ENCODE measurements around the gene ANGPTL2.

The ANGPTL2 gene

DNA sequence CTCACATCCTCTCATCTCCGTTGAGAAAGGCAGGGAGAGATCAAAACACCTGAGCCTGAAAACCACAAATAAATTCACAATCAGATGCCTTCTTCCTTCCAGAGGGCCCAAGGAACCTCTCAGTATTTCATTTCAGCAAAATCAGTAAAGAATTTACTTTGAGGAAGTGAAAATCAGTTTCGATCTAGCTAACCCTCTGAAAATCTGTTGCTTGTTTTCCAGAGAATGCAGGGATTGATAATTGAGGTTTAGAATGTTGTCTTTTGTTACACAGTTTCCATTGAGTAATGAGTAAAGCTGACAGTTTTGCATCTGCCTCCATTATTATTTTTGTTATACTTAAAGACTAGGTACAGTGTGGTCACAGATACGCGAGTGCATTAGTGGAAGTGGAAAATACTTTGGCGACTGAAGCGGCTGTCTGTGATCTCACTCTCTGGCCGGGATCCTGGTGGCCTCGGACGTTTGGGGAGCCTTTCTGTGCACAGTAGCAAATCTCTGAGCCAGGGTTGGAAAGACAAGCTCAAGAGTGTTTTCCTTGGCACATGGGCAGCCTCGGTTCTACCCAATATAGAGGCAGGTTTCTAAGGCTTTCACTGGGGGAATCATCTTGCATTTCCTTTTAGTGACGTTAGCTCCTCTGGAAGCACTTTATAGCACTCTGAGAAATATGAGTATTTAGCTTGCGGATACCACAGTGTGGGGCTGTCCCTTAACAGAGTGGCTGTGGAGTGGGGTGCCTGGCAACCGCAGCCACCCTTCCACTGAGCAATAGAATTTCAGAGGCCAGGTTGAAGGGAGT lies 32.2 kb upstream of the ANGPTL2 start:
- peak; percentile 93 for DNase-seq (ENCODE audit: low read depth)

DNA sequence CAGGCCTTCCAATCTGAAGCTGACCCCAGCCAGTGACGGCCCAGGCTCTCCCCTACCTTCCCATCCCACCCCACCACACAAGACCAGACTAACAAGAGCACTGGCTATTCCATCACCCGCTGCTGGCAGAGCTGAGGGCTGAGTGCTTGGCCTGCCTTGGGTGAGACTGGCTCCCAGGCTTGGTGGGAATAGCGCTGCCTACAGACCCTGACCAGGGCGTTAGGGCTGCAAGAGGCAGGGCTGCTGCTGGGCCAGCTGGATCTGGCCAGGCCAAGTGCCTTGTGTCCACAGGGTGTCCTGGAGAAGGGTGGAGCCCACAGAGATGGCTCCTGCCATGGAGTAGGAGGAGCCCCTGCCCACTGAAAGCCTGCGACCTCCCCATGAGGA lies 31.6 kb upstream of the ANGPTL2 start:
- DNase-seq (ENCODE audit: low read depth): no peak

- DNase-seq (ENCODE audit: low read depth): no peak
Measured at GRCh38 chr9:127153501-127153900, 31.1 kb upstream of the ANGPTL2 start.

DNA sequence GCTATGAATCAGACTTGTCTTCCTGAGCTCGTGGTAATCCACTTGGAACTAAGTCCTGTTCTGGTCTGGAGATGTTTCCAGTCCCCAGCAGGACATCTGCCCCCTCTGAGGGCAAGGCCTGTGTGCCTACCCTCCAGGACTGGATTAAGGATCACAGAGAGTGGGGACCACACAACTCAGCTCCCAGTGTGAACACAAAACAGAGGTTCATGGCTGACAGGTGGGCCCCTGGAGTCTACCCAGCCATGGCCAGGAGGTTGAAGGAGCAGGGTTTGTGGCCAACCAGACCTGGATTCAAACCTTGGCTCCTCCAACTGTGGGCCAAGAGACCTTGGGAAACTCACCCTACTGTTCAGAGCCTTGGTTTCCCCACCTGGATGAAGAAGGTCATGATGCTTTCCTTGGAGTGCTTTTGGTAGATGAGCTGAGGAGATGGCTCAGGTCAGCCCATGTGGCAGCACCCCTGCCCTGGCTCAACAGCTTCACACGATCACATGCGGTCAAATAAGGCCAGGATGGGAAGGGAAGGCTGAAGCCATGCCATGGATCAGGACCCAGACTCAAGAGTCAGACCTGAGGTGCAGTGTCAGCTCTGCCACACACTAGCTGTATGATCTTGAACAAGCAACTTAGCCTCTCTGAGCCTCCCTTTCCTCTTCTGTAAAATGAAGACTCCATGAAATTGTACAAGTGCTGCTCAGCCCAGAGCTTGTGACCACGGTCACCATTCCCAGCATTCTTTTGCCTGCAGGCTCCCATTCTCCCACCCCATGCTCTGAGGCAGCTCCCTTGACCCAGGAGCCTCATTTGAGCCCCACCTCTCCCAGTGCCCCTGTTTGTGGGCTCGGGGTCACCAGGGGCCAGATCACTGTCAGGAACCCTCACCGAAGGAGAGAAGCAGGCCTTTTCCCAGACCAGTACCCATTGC lies 27.3 kb upstream of the ANGPTL2 start:
- peak; percentile 59 for DNase-seq (ENCODE audit: low read depth)

DNA sequence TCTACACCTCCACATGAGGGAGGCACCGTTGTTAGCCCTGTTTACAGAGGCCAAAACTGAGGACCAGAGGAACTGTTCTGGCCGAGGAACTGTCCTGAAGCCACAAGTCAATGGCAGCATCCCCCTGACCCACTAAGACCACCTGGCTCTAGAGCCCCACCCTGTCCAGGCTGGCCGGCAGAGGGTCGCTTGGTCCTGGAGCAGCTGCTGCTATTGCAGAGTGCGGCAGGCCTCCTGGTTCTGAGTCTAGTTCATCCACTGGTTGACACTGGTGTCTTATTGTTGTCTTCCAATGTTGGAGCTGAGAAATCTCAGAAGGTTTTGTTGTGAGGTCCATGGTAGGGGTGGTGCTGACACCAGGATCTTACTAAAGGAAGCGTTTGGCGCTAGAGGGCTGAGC lies 26.6 kb upstream of the ANGPTL2 start:
- no peak for DNase-seq (ENCODE audit: low read depth)

- DNase-seq (ENCODE audit: low read depth): no peak
Measured at GRCh38 chr9:127148014-127148413, 25.6 kb upstream of the ANGPTL2 start.

GRCh38 chr9:127147251-127147650 lies 24.8 kb upstream of the ANGPTL2 start:
- DNase-seq (ENCODE audit: low read depth): no peak

DNA sequence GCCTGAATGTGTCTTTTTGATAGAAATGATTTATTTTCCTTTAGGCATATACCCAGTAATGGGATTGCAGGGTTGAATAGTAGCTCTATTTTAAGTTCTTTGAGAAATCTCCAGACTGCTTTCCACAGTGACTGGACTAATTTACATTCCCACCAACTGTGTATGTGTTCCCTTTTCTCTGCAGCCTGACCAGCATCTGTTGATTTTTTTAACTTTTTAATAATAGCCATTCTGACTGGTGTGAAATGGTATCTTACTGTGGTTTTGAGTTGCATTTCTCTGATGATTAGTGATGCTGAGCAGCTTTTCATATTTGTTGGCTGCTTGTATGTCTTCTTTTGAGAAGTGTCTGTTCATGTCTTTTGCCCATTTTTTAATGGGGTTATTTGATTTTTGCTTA lies 24.4 kb upstream of the ANGPTL2 start:
- DNase-seq (ENCODE audit: low read depth): peak; percentile 65

DNA sequence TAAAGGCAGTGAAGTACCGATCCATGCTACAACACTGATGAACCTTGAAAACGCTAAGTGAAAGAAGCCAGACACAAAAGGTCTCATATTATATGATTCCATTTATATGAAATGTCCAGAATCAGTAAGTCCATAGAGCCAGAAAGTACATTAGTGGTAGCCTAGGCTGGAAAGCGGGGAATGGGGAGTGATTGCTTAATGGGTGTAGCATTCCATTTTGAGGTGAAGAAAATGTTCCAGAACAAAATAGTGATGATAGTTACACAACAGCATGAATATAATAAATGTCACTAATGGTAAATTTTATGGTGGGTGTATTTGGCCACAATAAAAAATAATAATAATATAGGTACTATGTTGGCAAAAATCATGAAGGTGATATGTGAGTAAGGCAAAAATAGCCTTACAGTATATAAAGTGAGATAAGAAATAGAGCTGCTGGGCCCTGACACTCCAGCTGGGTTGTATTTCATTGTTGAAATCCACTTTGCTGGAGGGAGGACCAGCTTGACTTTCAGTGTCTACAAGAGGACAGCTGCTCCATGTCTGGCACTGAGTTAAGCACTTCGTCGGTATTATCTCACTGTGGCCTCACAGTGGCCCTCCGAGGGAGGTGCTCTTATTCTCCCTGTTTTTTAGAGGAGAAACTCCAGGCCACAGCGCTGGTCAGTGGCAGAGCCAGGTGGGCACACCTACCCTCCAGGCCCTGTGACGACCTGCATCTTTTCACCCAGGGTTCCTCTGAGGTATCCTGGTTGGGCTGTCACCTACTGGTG lies 22.4 kb upstream of the ANGPTL2 start:
- DNase-seq (ENCODE audit: low read depth): no peak

GRCh38 chr9:127143920-127144465 lies 21.6 kb upstream of the ANGPTL2 start:
- no peak for DNase-seq (ENCODE audit: low read depth)

DNA sequence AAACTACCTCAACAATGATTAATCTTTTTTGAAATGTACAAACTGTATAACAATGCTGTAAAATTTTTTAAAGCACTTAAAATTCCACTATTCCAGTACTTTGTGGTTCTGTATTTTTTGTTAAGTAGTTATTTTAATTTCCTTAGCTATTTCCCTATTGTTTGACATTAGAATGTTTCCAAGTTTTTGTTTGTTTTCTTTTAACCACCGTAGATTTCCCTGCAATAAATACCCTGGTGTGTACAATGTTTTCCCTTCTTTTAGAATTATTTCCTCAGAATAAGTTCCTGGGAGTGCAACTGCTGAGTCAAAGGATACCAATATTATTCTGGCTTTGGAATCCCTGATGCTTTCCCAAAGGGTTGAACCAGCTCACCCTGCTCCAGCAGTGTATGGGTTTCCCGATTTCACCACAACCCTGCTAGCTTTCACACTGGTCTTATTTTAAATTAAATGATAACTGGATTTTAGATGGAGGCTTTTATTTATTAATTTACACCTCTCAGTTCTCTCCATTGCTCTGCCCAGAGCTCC lies 20.6 kb upstream of the ANGPTL2 start:
- DNase-seq (ENCODE audit: low read depth): peak; percentile 43

DNA sequence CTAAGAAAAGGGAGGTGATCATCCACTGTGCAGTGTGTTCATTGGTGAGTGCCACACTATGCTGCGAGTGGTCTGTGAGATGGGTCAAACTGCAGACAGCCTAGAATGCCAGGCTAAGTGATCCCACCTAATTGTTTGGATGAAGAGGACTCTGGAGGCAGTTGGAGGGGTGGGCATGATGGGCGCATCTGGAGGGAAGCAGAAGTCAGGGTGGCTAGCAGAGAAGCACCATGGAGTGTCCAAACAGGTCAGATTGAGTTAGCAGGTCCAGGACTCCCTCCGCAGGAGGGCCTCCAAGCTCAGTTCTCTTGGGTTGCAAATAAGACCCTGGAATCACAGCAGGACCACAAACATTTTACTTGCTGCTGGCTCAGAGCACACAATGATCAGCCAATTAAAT lies 19.9 kb upstream of the ANGPTL2 start:
- no peak for DNase-seq (ENCODE audit: low read depth)

DNA sequence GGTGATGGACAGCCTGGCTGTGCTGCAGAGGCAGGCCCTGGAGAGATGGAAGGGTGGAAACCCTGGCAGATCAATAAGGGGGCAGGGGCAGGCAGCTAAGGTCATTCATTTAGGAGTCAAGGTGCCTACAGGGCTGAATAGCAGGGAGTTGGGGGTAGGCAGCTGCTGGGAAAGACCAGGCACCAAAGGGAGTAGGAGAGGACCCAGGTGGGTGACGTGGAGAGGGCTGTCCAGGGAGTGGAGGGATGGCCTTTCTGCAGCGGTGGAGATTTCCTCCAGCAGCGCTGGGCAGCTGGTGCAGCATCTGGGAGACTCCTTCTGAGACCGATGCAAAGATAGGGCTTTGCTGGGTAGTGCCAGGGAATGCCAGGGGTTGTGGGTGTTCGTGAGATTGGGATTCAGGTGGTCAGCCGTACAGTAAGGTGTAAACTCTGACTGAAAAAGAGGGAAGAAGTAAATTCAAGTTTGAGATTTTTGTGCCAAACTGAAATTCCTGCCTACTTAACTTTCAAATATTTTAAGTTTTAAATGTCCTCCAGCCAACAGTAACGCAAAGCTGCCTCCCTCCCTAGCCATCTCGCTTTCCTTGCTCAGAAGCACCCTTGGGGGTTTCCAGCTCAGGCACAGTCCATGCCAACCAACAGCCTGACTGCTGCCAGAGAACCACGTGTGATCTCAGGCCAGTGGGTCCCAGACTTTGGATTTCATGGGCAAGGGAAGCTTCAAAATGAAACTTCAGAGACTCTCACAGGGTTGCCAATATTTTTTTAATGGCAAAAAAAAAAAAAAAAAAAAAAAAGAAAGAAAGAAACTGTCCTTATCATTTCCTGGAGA lies 18.6 kb upstream of the ANGPTL2 start:
- DNase-seq (ENCODE audit: low read depth): no peak

GRCh38 chr9:127140181-127140580 lies 17.7 kb upstream of the ANGPTL2 start:
- no peak for DNase-seq (ENCODE audit: low read depth)

DNA sequence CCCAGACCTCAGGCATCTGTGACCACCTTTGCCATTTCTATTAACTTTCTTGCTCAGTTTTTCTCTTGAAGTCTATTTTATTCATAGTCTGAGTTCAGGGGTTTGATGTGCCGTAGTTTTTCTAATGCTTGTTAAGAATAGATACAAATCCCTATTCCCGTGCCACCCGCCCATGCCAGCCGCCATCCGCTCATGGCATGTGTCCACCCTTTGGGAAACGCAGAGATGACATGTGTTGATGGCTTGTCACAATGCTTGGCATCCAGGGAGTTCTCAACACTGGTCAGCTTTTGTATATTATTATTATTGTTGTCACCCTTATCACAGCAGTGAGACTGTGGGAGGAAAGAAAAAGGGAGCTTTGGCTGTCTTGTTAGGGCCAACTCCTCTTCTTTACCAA lies 17.3 kb upstream of the ANGPTL2 start:
- no peak for DNase-seq (ENCODE audit: low read depth)

DNA sequence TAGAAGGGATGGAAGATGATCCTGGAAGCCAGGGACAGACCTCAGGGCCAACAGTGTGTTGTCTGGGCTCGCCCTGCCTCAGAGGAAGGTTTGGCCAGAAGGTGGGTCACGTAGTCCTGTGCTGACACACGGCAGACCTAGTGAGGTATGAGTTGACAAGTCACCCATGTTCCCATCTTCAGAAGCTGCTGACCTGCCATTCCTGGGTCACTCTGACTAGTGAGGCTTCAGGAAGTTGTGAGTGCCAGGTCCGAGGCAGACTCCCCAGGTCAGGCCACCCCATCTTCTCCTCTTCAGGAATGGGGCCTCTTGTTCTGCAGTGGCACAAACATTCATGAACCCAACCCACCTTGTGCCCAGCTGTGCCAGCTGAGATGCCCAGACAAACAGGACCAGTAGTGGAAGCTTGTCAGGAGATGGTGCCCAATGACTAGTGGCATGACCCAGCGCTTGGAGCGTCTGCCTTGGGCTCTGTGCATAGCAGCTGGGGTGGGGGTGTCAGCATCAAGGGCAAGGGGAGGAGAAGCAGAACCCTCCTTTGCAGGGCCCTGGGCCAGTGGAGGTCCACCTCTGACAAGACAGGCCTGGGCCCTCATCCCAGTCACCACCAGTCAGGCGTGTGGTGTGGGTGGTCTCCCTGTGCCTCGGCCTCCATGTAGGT lies 16.8 kb upstream of the ANGPTL2 start:
- DNase-seq (ENCODE audit: low read depth): no peak

DNA sequence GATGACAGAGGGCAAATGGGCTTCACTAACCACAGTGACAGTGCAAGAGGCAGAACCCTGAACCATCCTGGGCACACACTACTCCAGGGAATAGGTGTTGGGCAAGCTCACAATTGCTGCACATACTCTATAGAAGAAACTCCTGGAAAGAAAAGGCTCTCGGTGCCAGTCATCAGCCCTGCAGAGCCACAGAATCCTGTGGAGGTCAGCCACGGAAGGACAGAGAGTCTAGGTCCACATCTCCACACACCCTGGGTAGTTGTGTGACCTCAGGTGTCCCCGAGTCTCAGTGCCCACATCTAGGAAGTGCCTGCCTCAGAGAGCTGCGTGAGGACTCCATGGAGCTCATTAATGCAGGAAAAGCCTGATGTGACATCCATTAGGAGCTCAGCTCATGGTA lies 16.0 kb upstream of the ANGPTL2 start:
- no peak for DNase-seq (ENCODE audit: low read depth)

- no peak for DNase-seq (ENCODE audit: low read depth)
Measured at GRCh38 chr9:127137640-127138360, 15.4 kb upstream of the ANGPTL2 start.

DNA sequence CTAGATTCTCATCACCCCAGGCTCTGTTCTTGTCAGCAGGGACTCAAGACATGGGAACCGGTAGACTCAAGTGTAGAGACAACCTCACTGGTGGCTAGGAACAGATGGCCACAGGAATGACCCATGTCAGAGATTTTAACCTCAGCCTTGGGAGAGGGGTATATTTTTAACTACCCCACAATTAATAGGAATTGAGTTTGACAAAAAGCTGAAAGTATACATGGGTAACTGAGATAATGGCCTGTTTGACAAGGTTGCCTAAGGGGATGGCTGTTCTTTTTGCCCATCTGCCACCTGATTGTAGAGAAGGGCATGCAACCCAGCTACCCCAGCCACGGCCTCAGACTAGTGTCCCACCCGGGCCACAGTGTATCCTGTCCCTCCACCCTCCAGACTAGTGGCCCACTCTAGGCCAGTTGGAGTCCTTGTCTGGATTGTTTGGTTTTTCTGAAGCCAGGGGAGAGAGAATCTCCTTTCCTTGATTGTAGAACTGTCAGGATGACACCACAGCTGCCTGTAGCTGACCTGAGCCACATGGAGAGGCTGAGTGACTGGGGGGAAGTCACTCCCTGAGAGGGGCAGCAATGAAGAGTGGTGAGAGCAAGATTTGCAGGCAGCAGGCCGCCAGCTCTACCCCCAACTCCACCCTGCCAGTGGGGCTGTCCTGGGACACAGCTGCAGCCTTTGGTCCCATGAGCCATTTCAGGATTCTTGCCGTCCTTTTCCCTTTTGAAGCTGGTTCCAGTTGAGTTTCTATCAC lies 14.6 kb upstream of the ANGPTL2 start:
- DNase-seq (ENCODE audit: low read depth): no peak
